ENCODE measurements around the gene KBTBD7. TPM values are rescaled to one million over a fixed set of nuclear protein-coding genes. Genes with fewer than 3 reads are reported as not detected.

Gene KBTBD7
- total and polyA plus RNA-seq, 9 of the 15 experiments (the other 6 are each of a cell fraction or from before 2014, with no cell fraction given), result 1.8 to 4.4 (median 3.3) TPM

GRCh38 chr13:41193919-41194824 lies at the start of gene KBTBD7 (continued):
- TF ChIP-seq BRCA1 (IDR thresholded peaks at IDR 0.05), result no peak
- no peak for TF ChIP-seq BRCA1 (CRISPR knock-in tag; IDR thresholded peaks at IDR 0.05)
- TF ChIP-seq PCBP1 (IDR thresholded peaks at IDR 0.05; ENCODE audit: low read depth, low read length, poor library complexity, severe bottlenecking), result no peak
- TF ChIP-seq BCLAF1 (IDR thresholded peaks at IDR 0.05; ENCODE audit: borderline replicate concordance in 1 of 2, control insufficient read depth in 1 of 2, low read depth in 2 of 2, low read length in 1 of 2), result peak in 1 of 2 experiments; percentile 73; a peak in 2 of 4 replicates
- 0 out of 2 replicates have a peak, but pooled peaks have one; percentile 32 for TF ChIP-seq NBN (IDR thresholded peaks at IDR 0.05; ENCODE audit: low read depth)
- peak; percentile 84 for TF ChIP-seq EP400 (IDR thresholded peaks at IDR 0.05)
- no peak for TF ChIP-seq POLR3G (IDR thresholded peaks at IDR 0.05; ENCODE audit: extremely low read depth, insufficient read length, insufficient replicate concordance)
- peak; percentile 33; the same call in 1 of the 2 replicates for TF ChIP-seq NCOR1 (IDR thresholded peaks at IDR 0.05)
- TF ChIP-seq ZNF609 (CRISPR knock-in tag; IDR thresholded peaks at IDR 0.05; ENCODE audit: borderline replicate concordance), result no peak
- TF ChIP-seq EWSR1 (IDR thresholded peaks at IDR 0.05; ENCODE audit: borderline replicate concordance, low read depth, partially characterized antibody), result no peak
- TF ChIP-seq GABPB1 (CRISPR knock-in tag; IDR thresholded peaks at IDR 0.05), result peak; percentile 55; the same call in 1 of the 2 replicates
- peak; percentile 61 for TF ChIP-seq ARID1B (IDR thresholded peaks at IDR 0.05)
- TF ChIP-seq FOXK1 (CRISPR knock-in tag; IDR thresholded peaks at IDR 0.05; ENCODE audit: borderline replicate concordance), result 0 out of 2 replicates have a peak, but pooled peaks have one; percentile 40
- TF ChIP-seq NFE2 (IDR thresholded peaks at IDR 0.05; ENCODE audit: low read depth), result peak; percentile 60
- no peak for TF ChIP-seq PURB (CRISPR knock-in tag; IDR thresholded peaks at IDR 0.05; ENCODE audit: low read depth)
- no peak for TF ChIP-seq ARID3B (CRISPR knock-in tag; IDR thresholded peaks at IDR 0.05; ENCODE audit: borderline replicate concordance)
- TF ChIP-seq COPS2 (conservative IDR thresholded peaks at IDR 0.05), result no peak
